GM23338 (cell line): ENCODE measurements around the gene GPR183. TPM values are rescaled to one million over a fixed set of nuclear protein-coding genes. Genes with fewer than 3 reads are reported as not detected.

Source experiments
- ATAC-seq: fragments of 200-7000 bp; cut with Tn5 transposase; 3 replicates; pipeline ENCODE4 v1.9.1; 2020
- DNase-seq: peaks from one replicate; pipeline ENCODE4 v3.0.0-alpha.2; 2015; ENCODE audit warnings: low spot score
- H2AFZ ChIP-seq: fragments of 200-600 bp; sonication (generic); 2 replicates; pipeline ENCODE4 v1.8.0; 2016; ENCODE audit warnings: antibody characterized with exemption, mild to moderate bottlenecking, moderate library complexity
- H3F3A ChIP-seq: fragments of 200-600 bp; sonication (generic); replicated peaks from 2 replicates; pipeline ENCODE4 v1.8.0; 2017; ENCODE audit warnings: antibody characterized with exemption, mixed run types, low read depth
- H3K27ac ChIP-seq: fragments of 200-600 bp; sonication (generic); 2 replicates; pipeline ENCODE4 v1.6.1; 2016; ENCODE audit warnings: low read depth
- H3K27me3 ChIP-seq: fragments of 200-600 bp; sonication (generic); 2 replicates; pipeline ENCODE4 v1.8.0; 2016; ENCODE audit warnings: mild to moderate bottlenecking, mixed run types, moderate library complexity; ENCODE audit not compliant: insufficient read depth
- H3K36me3 ChIP-seq: fragments of 200-600 bp; sonication (generic); 2 replicates; pipeline ENCODE4 v1.8.0; 2016; ENCODE audit warnings: mild to moderate bottlenecking; ENCODE audit not compliant: insufficient read depth
- H3K4me1 ChIP-seq: fragments of 200-600 bp; sonication (generic); 2 replicates; pipeline ENCODE4 v1.8.0; 2016; ENCODE audit warnings: mild to moderate bottlenecking, moderate library complexity; ENCODE audit not compliant: insufficient read depth
- H3K4me2 ChIP-seq: fragments of 200-600 bp; sonication (generic); 2 replicates; pipeline ENCODE4 v1.7.1; 2017; ENCODE audit warnings: mixed run types
- H3K4me3 ChIP-seq: fragments of 200-600 bp; sonication (generic); 2 replicates; pipeline ENCODE4 v1.6.1; 2016; ENCODE audit warnings: mixed run types
- H3K79me2 ChIP-seq: fragments of 200-600 bp; sonication (generic); replicated peaks from 2 replicates; pipeline ENCODE4 v1.8.0; 2017; ENCODE audit warnings: mild to moderate bottlenecking; ENCODE audit not compliant: insufficient read depth
- H3K9me2 ChIP-seq: fragments of 200-600 bp; sonication (generic); 2 replicates; pipeline ENCODE4 v1.8.0; 2017; ENCODE audit not compliant: insufficient read depth
- H4K20me1 ChIP-seq: fragments of 200-600 bp; sonication (generic); replicated peaks from 2 replicates; pipeline ENCODE4 v1.8.0; 2017; ENCODE audit warnings: mild to moderate bottlenecking; ENCODE audit not compliant: insufficient read depth
- H3K27ac Mint-ChIP-seq: 2 replicates; pipeline ENCODE4 v1.8.0; 2020; ENCODE audit warnings: inconsistent platforms, mild to moderate bottlenecking, moderate library complexity, mixed read lengths
- H3K27me3 Mint-ChIP-seq: 3 replicates; pipeline ENCODE4 v1.8.0; 2022; ENCODE audit warnings: low read depth, mild to moderate bottlenecking, moderate library complexity, mixed read lengths, inconsistent platforms; ENCODE audit not compliant: insufficient read depth, poor library complexity
- H3K36me3 Mint-ChIP-seq: 3 replicates; pipeline ENCODE4 v1.8.0; 2021; ENCODE audit warnings: low read depth, mild to moderate bottlenecking, inconsistent platforms, moderate library complexity, mixed read lengths
- H3K4me1 Mint-ChIP-seq: 3 replicates; pipeline ENCODE4 v1.8.0; 2020; ENCODE audit warnings: mild to moderate bottlenecking, inconsistent platforms, mixed read lengths
- H3K4me3 Mint-ChIP-seq: 3 replicates; pipeline ENCODE4 v1.8.0; 2021; ENCODE audit warnings: moderate library complexity, mild to moderate bottlenecking, inconsistent platforms, mixed read lengths
- H3K9me3 Mint-ChIP-seq: 3 replicates; pipeline ENCODE4 v1.8.0; 2020; ENCODE audit warnings: moderate library complexity, mild to moderate bottlenecking, inconsistent platforms, mixed read lengths
- CTCF ChIP-seq, 2 experiments: fragments of 200-600 bp in 1 of 2; sonication (generic) in 1 of 2; conservative IDR thresholded peaks; 2 replicates each; pipeline versions ENCODE4 v1.5.1 to v1.6.1; 2016 to 2017; ENCODE audit warnings: antibody characterized with exemption in 2 of 2, low read depth in 2 of 2, mild to moderate bottlenecking in 2 of 2, moderate library complexity in 1 of 2
- EZH2 ChIP-seq: fragments of 200-600 bp; sonication (generic); IDR thresholded peaks from one replicate; pipeline ENCODE4 v1.8.0; 2017; ENCODE audit warnings: antibody characterized with exemption, mild to moderate bottlenecking, low read depth; ENCODE audit not compliant: unreplicated experiment
- EZH2phosphoT487 ChIP-seq: fragments of 200-600 bp; sonication (generic); IDR thresholded peaks from one replicate; pipeline ENCODE4 v1.8.1; 2018; ENCODE audit warnings: antibody characterized with exemption; ENCODE audit not compliant: unreplicated experiment
- JUNB ChIP-seq: IDR thresholded peaks from one replicate; pipeline ENCODE4 v1.6.1; 2016; ENCODE audit warnings: antibody characterized with exemption; ENCODE audit not compliant: unreplicated experiment
- POLR2AphosphoS5 ChIP-seq: IDR thresholded peaks from 2 replicates; pipeline ENCODE4 v1.6.1; 2016; ENCODE audit warnings: antibody characterized with exemption, low read depth
- REST ChIP-seq: IDR thresholded peaks from one replicate; pipeline ENCODE4 v1.6.1; 2018; ENCODE audit warnings: antibody characterized with exemption; ENCODE audit not compliant: unreplicated experiment
- ZNF114 ChIP-seq: fragments of 250-450 bp; sonication (Bioruptor Pico); IDR thresholded peaks from 2 replicates; pipeline ENCODE4 v1.5.0; 2020; ENCODE audit warnings: mild to moderate bottlenecking, moderate library complexity
- ZNF331 ChIP-seq: fragments of 250-450 bp; sonication (Bioruptor Pico); IDR thresholded peaks from 2 replicates; pipeline ENCODE4 v1.5.0; 2020; ENCODE audit warnings: low read depth, mild to moderate bottlenecking, moderate library complexity
- polyA plus RNA-seq: library from polyadenylated mRNA; unstranded; fragments of >200 nt; fragmentation: Nextera tagmentation; extraction: Ambion mirVana; gene quantifications from 2 replicates; pipeline ENCODE4 v1.2.1, GENCODE V29; 2016
- total RNA-seq: library from RNA; depleted of rRNA; stranded (reverse); fragments of >200 nt; shearing (Covaris generic); gene quantifications from 2 replicates; pipeline ENCODE4 v1.2.3, GENCODE V29; 2014
- TF ChIP-seq, protein P1 (sequence below): IDR thresholded peaks from 2 replicates; pipeline ENCODE4 v1.6.1; 2016; ENCODE audit warnings: antibody characterized with exemption

GPR183 gene
- total and polyA plus RNA-seq, 2 experiments from 2014 or later: 0.78 TPM; not detected in 1

- TF ChIP-seq CTCF (conservative IDR thresholded peaks at IDR 0.05; ENCODE audit: low read depth in 2 of 2) (no peak), JUNB (no peak), ZNF331 (CRISPR knock-in tag) (no peak), ZNF114 (CRISPR knock-in tag) (no peak), REST (no peak), EZH2 (no peak), POLR2AphosphoS5 (no peak)
- TF ChIP-seq, protein P1, sequence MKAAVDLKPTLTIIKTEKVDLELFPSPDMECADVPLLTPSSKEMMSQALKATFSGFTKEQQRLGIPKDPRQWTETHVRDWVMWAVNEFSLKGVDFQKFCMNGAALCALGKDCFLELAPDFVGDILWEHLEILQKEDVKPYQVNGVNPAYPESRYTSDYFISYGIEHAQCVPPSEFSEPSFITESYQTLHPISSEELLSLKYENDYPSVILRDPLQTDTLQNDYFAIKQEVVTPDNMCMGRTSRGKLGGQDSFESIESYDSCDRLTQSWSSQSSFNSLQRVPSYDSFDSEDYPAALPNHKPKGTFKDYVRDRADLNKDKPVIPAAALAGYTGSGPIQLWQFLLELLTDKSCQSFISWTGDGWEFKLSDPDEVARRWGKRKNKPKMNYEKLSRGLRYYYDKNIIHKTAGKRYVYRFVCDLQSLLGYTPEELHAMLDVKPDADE: no peak
Measured at GRCh38 chr13:99321709-99322108, 14.5 kb upstream of the GPR183 start (continued).

GRCh38 chr13:99320693-99321481 is 13.7 kb upstream of the GPR183 start:
- Mint-ChIP-seq H3K9me3 (no peaks in the 10 kb centered on the region), H3K36me3 (peaks cover 12% of the 10 kb centered on the region), H3K4me1 (no peaks in the 10 kb centered on the region), H3K27me3 (no peaks in the 10 kb centered on the region), H3K27ac (no peak overlapping the region), H3K4me3 (no peak overlapping the region)
- DNase-seq (no peak), ATAC-seq (no peak)
- Histone ChIP-seq H4K20me1 (peaks cover 3% of the 10 kb centered on the region; the same call in 1 of the 2 replicates), H3K79me2 (no peaks in the 10 kb centered on the region), H3K27ac (no peak overlapping the region), H3K27me3 (no peaks in the 10 kb centered on the region), H3K4me2 (no peak overlapping the region), H3K36me3 (peaks cover 7% of the 10 kb centered on the region; the same call in 1 of the 2 replicates), H3K4me1 (no peaks in the 10 kb centered on the region), H2AFZ (no peak overlapping the region), H3K4me3 (no peak overlapping the region), H3F3A (no peaks in the 10 kb centered on the region), H3K9me2 (no peaks in the 10 kb centered on the region)
- no peak for TF ChIP-seq EZH2phosphoT487
- no peak for TF ChIP-seq REST
